Gastroesophageal sphincter (tissue), 3 donors: Measurements from ENCODE around the gene GJE1.

Experiments
- POLR2AphosphoS5 ChIP-seq: sonication (generic); formaldehyde crosslinking; IDR thresholded peaks from one replicate; pipeline ENCODE4 v1.6.1; 2017; ENCODE audit warnings: antibody characterized with exemption
- TF ChIP-seq, protein P1 (sequence below), 4 experiments: fragments of 200-600 bp in 2 of 4; fragments of 450-650 bp in 2 of 4; sonication (generic) in 1 of 4; IDR thresholded peaks; one replicate each; pipeline ENCODE4 v1.5.1; 2017 to 2019; ENCODE audit warnings: antibody characterized with exemption in 4 of 4, mild to moderate bottlenecking in 2 of 4, moderate library complexity in 2 of 4

GRCh38 chr6:142182004-142182403 lies 49.3 kb downstream of the GJE1 start:
- TF ChIP-seq, protein P1, sequence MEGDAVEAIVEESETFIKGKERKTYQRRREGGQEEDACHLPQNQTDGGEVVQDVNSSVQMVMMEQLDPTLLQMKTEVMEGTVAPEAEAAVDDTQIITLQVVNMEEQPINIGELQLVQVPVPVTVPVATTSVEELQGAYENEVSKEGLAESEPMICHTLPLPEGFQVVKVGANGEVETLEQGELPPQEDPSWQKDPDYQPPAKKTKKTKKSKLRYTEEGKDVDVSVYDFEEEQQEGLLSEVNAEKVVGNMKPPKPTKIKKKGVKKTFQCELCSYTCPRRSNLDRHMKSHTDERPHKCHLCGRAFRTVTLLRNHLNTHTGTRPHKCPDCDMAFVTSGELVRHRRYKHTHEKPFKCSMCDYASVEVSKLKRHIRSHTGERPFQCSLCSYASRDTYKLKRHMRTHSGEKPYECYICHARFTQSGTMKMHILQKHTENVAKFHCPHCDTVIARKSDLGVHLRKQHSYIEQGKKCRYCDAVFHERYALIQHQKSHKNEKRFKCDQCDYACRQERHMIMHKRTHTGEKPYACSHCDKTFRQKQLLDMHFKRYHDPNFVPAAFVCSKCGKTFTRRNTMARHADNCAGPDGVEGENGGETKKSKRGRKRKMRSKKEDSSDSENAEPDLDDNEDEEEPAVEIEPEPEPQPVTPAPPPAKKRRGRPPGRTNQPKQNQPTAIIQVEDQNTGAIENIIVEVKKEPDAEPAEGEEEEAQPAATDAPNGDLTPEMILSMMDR (IDR thresholded peaks at IDR 0.05), result no peak
- TF ChIP-seq POLR2AphosphoS5, result no peak
